ENCODE data around the gene MPND. TPM values are rescaled to one million over a fixed set of nuclear protein-coding genes. Genes with fewer than 3 reads are reported as not detected.
"Not testable (repeated sequence)": the region's sequence is repeated elsewhere in the genome, so short reads cannot be mapped to it uniquely, and the experiment has no call there.

MPND gene
- total RNA-seq, 1 donor from 2014 or later: 10.7 TPM

GRCh38 chr19:4346020-4346383 is 2.6 kb downstream of the MPND start:
- DNase-seq (ENCODE audit: low read depth, low spot score): no peak

GRCh38 chr19:4347521-4347920 is 4.2 kb downstream of the MPND start:
- DNase-seq (ENCODE audit: low read depth, low spot score): no peak

GRCh38 chr19:4349225-4349624 is 5.9 kb downstream of the MPND start:
- DNase-seq (ENCODE audit: low read depth, low spot score): not testable (repeated sequence)

GRCh38 chr19:4350111-4350510 is 6.7 kb downstream of the MPND start:
- no peak for DNase-seq (ENCODE audit: low read depth, low spot score)

- no peak for DNase-seq (ENCODE audit: low read depth, low spot score)
These were observed 7.4 kb downstream of the MPND start for GRCh38 chr19:4350726-4351125.

- no peak for DNase-seq (ENCODE audit: low read depth, low spot score)
These were observed 9.3 kb downstream of the MPND start for GRCh38 chr19:4352701-4353121.

GRCh38 chr19:4354282-4354681 is 10.9 kb downstream of the MPND start:
- DNase-seq (ENCODE audit: low read depth, low spot score): no peak

GRCh38 chr19:4354897-4355296 is 11.5 kb downstream of the MPND start:
- no peak for DNase-seq (ENCODE audit: low read depth, low spot score)

- no peak for DNase-seq (ENCODE audit: low read depth, low spot score)
These were observed 13.9 kb downstream of the MPND start for GRCh38 chr19:4357095-4357797.

- DNase-seq (ENCODE audit: low read depth, low spot score): no peak
These were observed 14.6 kb downstream of the MPND start for GRCh38 chr19:4357921-4358326.

- DNase-seq (ENCODE audit: low read depth, low spot score): no peak
These were observed 15.6 kb downstream of the MPND start for GRCh38 chr19:4358709-4359626.

GRCh38 chr19:4359627-4360000 is 16.3 kb downstream of the MPND start:
- no peak for DNase-seq (ENCODE audit: low read depth, low spot score)

GRCh38 chr19:4360081-4360569 is 16.8 kb downstream of the MPND start:
- DNase-seq (ENCODE audit: low read depth, low spot score): no peak

GRCh38 chr19:4360641-4361151 is 17.3 kb downstream of the MPND start:
- no peak for DNase-seq (ENCODE audit: low read depth, low spot score)

- DNase-seq (ENCODE audit: low read depth, low spot score): no peak
These were observed 18.0 kb downstream of the MPND start for GRCh38 chr19:4361152-4362046.

- DNase-seq (ENCODE audit: low read depth, low spot score): no peak
These were observed 18.9 kb downstream of the MPND start for GRCh38 chr19:4362101-4362828.

- DNase-seq (ENCODE audit: low read depth, low spot score): no peak
These were observed 19.6 kb downstream of the MPND start for GRCh38 chr19:4362831-4363545.

- DNase-seq (ENCODE audit: low read depth, low spot score): no peak
These were observed 20.4 kb downstream of the MPND start for GRCh38 chr19:4363571-4364304.

GRCh38 chr19:4365341-4365740 is 22.0 kb downstream of the MPND start:
- no peak for DNase-seq (ENCODE audit: low read depth, low spot score)

All from pulmonary artery endothelial cell (primary cell).